ENCODE data around the gene LRCH4.

Gene LRCH4

GRCh38 chr7:100546129-100546925 lies 39.6 kb downstream of the LRCH4 start:
- H3K4me2 ChIP-seq (ENCODE audit: low read length): peak overlapping the region; percentile 34
- H3K4me1 ChIP-seq (ENCODE audit: control insufficient read depth, low read length): peaks cover 84% of the 10 kb centered on the region
- peaks cover 51% of the 10 kb centered on the region for H3K79me2 ChIP-seq (ENCODE audit: control insufficient read depth, low read length)
- H3F3A ChIP-seq (ENCODE audit: control insufficient read depth, insufficient read depth): peaks cover 19% of the 10 kb centered on the region
- H4K20me1 ChIP-seq (ENCODE audit: control insufficient read depth, insufficient read depth, low read depth, low read length): no peaks in the 10 kb centered on the region
- no peaks in the 10 kb centered on the region for H3K9me3 ChIP-seq (ENCODE audit: control insufficient read depth, insufficient read depth, low read length)
- H3K27ac ChIP-seq (ENCODE audit: low read depth, low read length): peak overlapping the region; percentile 20; the same call in 1 of the 2 replicates
- H3K27me3 ChIP-seq (ENCODE audit: control insufficient read depth, low read length): no peaks in the 10 kb centered on the region
- peaks cover 14% of the 10 kb centered on the region for H3K36me3 ChIP-seq (ENCODE audit: control insufficient read depth, low read length)
- no peaks in the 10 kb centered on the region for H3K9me2 ChIP-seq (replicated peaks; ENCODE audit: control insufficient read depth, low read length)
- TF ChIP-seq CTCF (IDR thresholded peaks at IDR 0.05; ENCODE audit: low read depth, low read length, poor library complexity, severe bottlenecking) (no peak), EZH2phosphoT487 (IDR thresholded peaks at IDR 0.05; ENCODE audit: borderline replicate concordance, low read length) (no peak)
- H3K4me3 ChIP-seq (ENCODE audit: low read length): no peak overlapping the region

GRCh38 chr7:100545360-100546128 lies 40.4 kb downstream of the LRCH4 start:
- TF ChIP-seq CTCF (IDR thresholded peaks at IDR 0.05; ENCODE audit: low read depth, low read length, poor library complexity, severe bottlenecking) (no peak), EZH2phosphoT487 (IDR thresholded peaks at IDR 0.05; ENCODE audit: borderline replicate concordance, low read length) (no peak)
- Histone ChIP-seq H4K20me1 (ENCODE audit: control insufficient read depth, insufficient read depth, low read depth, low read length) (no peaks in the 10 kb centered on the region), H3F3A (ENCODE audit: control insufficient read depth, insufficient read depth) (peaks cover 18% of the 10 kb centered on the region), H3K9me3 (ENCODE audit: control insufficient read depth, insufficient read depth, low read length) (no peaks in the 10 kb centered on the region), H3K27me3 (ENCODE audit: control insufficient read depth, low read length) (no peaks in the 10 kb centered on the region), H3K4me3 (ENCODE audit: low read length) (peak overlapping the region; percentile 24; the same call in 1 of the 2 replicates), H3K79me2 (ENCODE audit: control insufficient read depth, low read length) (peaks cover 57% of the 10 kb centered on the region), H3K36me3 (ENCODE audit: control insufficient read depth, low read length) (peaks cover 13% of the 10 kb centered on the region), H3K4me1 (ENCODE audit: control insufficient read depth, low read length) (peaks cover 82% of the 10 kb centered on the region), H3K27ac (ENCODE audit: low read depth, low read length) (0 out of 2 replicates have a peak overlapping the region, but pooled peaks have one; percentile 20), H3K9me2 (replicated peaks; ENCODE audit: control insufficient read depth, low read length) (no peaks in the 10 kb centered on the region), H3K4me2 (ENCODE audit: low read length) (peak overlapping the region; percentile 34)

GRCh38 chr7:100544967-100545359 lies 41.0 kb downstream of the LRCH4 start:
- Histone ChIP-seq H3K9me3 (ENCODE audit: control insufficient read depth, insufficient read depth, low read length) (no peaks in the 10 kb centered on the region), H3K4me1 (ENCODE audit: control insufficient read depth, low read length) (peaks cover 82% of the 10 kb centered on the region), H3K79me2 (ENCODE audit: control insufficient read depth, low read length) (peaks cover 63% of the 10 kb centered on the region), H3K27me3 (ENCODE audit: control insufficient read depth, low read length) (no peaks in the 10 kb centered on the region), H3K4me3 (ENCODE audit: low read length) (peak overlapping the region; percentile 24; the same call in 1 of the 2 replicates), H3K9me2 (replicated peaks; ENCODE audit: control insufficient read depth, low read length) (no peaks in the 10 kb centered on the region), H3K27ac (ENCODE audit: low read depth, low read length) (no peak overlapping the region), H3K4me2 (ENCODE audit: low read length) (peak overlapping the region; percentile 34), H4K20me1 (ENCODE audit: control insufficient read depth, insufficient read depth, low read depth, low read length) (no peaks in the 10 kb centered on the region), H3F3A (ENCODE audit: control insufficient read depth, insufficient read depth) (peaks cover 15% of the 10 kb centered on the region), H3K36me3 (ENCODE audit: control insufficient read depth, low read length) (peaks cover 9% of the 10 kb centered on the region)
- no peak for TF ChIP-seq CTCF (IDR thresholded peaks at IDR 0.05; ENCODE audit: low read depth, low read length, poor library complexity, severe bottlenecking)
- TF ChIP-seq EZH2phosphoT487 (IDR thresholded peaks at IDR 0.05; ENCODE audit: borderline replicate concordance, low read length): no peak
